SKM-1 treated with dmso at 0.1 percent for 144 hours (cell line): ENCODE measurements around the gene CYP4F3.
"Not testable (repeated sequence)": the region's sequence is repeated elsewhere in the genome, so short reads cannot be mapped to it uniquely, and the experiment has no call there.

Experiments
- DNase-seq: peaks from one replicate; lab custom pipeline; 2025; ENCODE audit not compliant: unreplicated experiment; lab: John Stamatoyannopoulos, UW

Gene CYP4F3, protein sequence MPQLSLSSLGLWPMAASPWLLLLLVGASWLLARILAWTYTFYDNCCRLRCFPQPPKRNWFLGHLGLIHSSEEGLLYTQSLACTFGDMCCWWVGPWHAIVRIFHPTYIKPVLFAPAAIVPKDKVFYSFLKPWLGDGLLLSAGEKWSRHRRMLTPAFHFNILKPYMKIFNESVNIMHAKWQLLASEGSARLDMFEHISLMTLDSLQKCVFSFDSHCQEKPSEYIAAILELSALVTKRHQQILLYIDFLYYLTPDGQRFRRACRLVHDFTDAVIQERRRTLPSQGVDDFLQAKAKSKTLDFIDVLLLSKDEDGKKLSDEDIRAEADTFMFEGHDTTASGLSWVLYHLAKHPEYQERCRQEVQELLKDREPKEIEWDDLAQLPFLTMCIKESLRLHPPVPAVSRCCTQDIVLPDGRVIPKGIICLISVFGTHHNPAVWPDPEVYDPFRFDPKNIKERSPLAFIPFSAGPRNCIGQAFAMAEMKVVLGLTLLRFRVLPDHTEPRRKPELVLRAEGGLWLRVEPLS

GRCh38 chr19:15640294-15640903, at the start of gene CYP4F3:
CYP4F3 (plus strand) TSS chr19:15640897; CDS start chr19:15641416, 519 bp downstream.
- peak; percentile 70 for DNase-seq

DNA sequence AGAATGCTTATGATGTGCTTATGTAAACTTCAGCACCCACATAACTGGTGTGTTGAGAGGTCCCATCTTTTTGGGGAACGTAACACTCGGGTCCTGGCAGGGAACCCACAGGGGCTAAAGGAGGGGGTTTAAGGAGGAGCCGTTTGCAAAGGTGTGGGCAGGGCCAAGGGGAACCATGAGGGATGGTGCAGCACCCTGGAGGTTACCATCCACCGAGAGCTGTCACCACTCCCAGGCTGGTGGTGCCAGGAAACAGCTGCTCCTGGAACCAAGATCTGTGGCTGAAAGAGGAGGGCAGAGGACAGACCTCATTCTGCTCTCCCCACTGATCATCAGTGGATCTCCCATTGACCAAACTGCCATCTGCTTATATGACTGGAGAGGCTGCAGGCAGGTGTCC, 48.9 kb upstream of the CYP4F3 start:
- no peak for DNase-seq

- DNase-seq = not testable (repeated sequence)
Observed at GRCh38 chr19:15592506-15592905, 48.2 kb upstream of the CYP4F3 start.

- DNase-seq = not testable (repeated sequence)
Observed at GRCh38 chr19:15593766-15594165, 46.9 kb upstream of the CYP4F3 start.

DNA sequence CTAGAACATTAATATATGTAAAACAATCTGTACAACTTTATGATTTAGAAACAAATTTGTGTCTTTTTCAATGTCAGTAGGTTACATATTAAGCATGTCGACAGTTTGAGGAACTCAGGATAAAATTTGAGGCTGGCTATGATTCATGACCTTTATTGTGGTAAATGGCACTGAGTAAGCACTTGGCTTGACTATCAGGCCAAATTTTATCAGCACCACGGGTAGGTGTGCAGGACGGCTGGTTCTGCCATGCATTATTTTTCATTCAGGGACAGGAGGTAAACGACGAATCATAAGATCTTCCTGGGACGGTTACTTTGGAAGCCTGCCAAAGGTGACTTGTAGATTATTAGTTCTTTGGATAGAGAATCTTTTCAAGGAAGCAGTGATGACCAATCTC, 45.6 kb upstream of the CYP4F3 start:
- no peak for DNase-seq

DNA sequence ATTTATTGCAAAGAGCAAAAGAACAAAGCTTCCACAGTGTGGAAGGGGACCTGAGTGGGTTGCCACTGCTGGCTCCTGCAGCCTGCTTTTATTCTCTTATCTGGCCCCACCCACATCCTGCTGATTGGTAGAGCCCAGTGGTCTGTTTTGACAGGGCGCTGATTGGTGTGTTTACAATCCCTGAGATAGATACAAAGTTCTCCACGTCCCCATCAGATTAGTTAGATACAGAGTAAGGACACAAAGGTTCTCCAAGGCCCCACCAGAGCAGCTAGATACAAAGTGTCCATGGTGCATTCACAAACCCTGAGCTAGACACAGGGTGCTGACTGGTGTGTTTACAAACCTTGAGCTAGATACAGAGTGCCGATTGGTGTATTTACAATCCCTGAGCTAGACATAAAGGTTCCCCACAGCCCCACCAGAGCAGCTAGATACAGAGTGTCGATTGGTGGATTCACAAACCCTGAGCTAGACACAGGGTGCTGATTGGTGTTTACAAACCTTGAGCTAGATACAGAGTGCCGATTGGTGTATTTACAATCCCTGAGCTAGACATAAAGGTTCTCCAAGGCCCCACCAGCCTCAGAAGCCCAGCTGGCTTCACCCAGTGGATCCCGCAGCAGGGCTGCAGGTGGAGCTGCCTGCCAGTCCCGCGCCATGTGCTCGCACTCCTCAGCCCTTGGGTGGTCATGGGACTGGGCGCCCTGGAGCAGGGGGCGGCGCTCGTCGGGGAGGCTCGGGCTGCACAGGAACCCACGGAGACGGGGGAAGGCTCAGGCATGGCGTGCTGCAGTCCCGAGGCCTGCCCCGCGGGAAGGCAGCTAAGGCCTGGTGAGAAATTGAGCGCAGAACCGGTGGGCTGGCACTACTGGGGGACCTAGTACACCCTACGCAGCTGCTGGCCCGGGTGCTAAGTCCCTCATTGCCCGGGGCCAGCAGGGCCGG, 32.4 kb upstream of the CYP4F3 start:
- not testable (repeated sequence) for DNase-seq

GRCh38 chr19:15609261-15609660, 31.4 kb upstream of the CYP4F3 start:
- DNase-seq = no peak

DNA sequence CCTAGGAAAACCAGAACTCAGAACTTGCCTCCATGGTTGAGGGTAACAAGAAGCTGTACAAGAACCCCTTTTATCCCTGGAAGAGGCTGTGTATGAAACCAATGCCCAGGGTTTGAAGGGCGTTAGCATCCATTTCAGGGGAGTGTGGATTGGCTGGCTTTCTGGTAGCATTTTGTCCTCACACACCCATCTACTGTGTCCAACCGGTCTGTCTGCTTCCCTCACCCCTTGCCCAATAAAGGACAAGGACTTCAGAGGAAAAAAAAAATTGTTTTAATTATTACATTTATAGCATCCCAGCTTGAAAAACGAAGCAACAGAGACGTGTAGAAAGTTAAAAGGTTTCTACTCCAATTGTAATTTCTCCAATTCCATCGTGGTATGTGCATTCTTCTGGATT, 28.4 kb upstream of the CYP4F3 start:
- no peak for DNase-seq

- DNase-seq = no peak
Observed at GRCh38 chr19:15613338-15613737, 27.4 kb upstream of the CYP4F3 start.

- no peak for DNase-seq
Observed at GRCh38 chr19:15614507-15615379, 26.0 kb upstream of the CYP4F3 start, which contains the start of gene CYP4F8. CYP4F8 (plus strand) TSS chr19:15615218; CDS start chr19:15615617, 399 bp downstream.

DNA sequence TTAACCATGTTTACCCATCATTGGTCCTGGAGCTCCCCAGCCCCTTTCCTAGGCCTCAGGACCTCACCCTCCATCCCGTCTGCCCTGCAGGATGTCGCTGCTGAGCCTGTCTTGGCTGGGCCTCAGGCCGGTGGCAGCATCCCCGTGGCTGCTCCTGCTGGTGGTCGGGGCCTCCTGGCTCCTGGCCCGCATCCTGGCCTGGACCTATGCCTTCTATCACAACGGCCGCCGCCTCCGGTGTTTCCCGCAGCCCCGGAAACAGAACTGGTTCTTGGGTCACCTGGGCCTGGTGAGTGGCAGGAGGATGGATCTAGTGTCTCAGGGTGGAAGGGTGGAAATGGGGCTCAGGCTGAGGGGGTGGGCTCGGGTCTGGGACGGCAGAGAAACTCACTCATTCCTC, 25.2 kb upstream of the CYP4F3 start:
- no peak for DNase-seq

DNA sequence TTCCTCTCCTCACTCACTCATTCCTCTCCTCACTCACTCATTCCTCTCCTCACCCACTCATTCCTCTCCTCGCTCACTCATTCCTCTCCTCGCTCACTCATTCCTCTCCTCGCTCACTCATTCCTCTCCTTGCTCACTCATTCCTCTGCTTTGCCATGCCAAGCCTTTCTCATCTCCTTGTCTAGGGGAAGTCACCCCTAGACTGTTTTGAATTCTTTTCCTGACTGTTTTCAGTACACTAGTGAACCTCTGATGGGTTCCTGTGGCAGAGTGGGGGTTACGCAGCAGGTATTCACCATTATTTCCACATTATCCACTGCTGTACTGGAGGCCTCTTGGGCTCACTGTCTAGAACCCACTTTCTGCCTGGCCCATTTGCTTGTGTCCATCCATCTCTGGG, 24.5 kb upstream of the CYP4F3 start:
- DNase-seq = no peak

GRCh38 chr19:15616627-15617270, 23.9 kb upstream of the CYP4F3 start:
- DNase-seq = no peak

GRCh38 chr19:15618321-15618720, 22.4 kb upstream of the CYP4F3 start:
- DNase-seq = no peak

DNA sequence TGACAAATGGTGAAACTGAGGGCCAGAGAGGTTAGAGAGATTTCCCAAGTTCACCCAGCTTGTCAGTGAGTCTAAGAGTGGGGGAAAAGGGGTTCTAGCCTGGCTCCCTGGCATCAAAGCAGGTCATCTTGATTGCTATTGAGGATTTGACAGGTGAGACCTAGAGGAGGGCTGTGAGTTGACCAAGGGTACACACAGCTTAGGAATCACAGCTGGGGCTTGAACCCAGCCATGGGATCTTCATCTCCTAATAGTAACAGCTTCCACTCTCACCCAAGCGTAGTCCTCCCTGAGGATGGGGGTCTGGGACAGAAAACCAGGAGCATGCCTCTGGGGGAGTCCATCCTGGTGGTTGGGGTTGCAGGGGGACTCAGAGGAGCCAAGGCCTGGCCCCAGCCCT, 18.9 kb upstream of the CYP4F3 start:
- DNase-seq = no peak

- no peak for DNase-seq
Observed at GRCh38 chr19:15622991-15623390, 17.7 kb upstream of the CYP4F3 start.

GRCh38 chr19:15623711-15624318, 16.9 kb upstream of the CYP4F3 start:
- DNase-seq = no peak

DNA sequence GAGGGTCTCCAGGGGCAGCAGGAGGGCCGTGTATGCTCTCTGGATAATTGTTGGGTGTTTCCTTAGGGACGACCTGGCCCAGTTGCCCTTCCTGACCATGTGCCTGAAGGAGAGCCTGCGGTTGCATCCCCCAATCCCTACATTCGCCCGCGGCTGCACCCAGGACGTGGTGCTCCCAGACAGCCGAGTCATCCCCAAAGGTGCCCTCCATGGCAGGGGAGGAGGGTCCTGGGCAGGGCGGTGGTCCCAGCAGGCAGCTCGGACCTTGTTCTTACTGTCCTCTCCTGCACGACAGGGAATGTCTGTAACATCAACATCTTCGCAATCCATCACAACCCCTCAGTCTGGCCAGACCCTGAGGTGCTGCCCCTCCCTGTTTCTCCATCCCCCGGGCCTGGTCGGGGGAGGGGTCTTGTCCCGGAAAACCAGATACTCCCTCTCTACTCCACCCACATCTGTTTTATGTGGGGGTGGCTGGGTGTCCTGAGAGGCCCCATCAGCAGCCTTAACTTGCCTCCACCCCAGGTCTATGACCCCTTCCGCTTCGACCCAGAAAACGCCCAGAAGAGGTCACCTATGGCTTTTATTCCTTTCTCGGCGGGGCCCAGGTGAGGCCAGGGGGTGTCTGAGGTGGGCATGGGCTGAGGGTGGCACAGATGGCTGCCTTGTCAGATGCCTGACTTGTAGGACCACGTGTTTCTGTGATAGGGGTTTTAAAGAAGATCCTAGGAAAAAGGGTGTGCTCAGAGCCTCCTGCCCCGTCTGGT, 12.3 kb upstream of the CYP4F3 start:
- no peak for DNase-seq
